ENCODE results near the gene ZDHHC11. TPM values are rescaled to one million over a fixed set of nuclear protein-coding genes. Genes with fewer than 3 reads are reported as not detected.
A peak's percentile ranks its signal among the peaks of the same experiment; 100 is the strongest.
"Not testable (repeated sequence)": the region's sequence is repeated elsewhere in the genome, so short reads cannot be mapped to it uniquely, and the experiment has no call there.

Gene ZDHHC11
- total and polyA plus RNA-seq, 9 donors: 1.1 to 25.6 (median 4.7) TPM

DNA sequence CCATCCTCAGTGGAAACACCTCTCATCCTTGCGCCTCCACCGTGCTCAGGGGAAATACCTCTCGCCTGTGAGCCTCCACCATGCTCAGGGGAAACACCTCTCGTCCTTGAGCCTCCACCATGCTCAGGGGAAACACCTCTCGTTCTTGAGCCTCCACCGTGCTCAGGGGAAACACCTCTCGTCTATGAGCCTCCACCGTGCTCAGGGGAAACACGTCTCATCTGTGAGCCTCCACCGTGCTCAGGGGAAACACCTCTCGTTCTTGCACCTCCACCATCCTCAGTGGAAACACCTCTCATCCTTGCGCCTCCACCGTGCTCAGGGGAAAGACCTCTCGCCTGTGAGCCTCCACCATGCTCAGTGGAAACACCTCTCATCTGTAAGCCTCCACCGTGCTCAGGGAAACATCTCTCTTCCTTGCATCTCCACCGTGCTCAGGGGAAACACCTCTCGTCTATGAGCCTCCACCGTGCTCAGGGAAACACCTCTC is 4.1 kb downstream of the ZDHHC11 start:
- H3K27ac ChIP-seq; H3K27me3 ChIP-seq; H3K36me3 ChIP-seq; H3K4me3 ChIP-seq; H3K4me1 ChIP-seq (ENCODE audit: insufficient read depth); H3K9me3 ChIP-seq: not testable (repeated sequence)
- DNase-seq: peak in 2 of 5 donors; percentile 6 to 17
- intact Hi-C loops (cut with DNase I): loop anchor here in 3 of 4 donors (1.0 to 2.0 kb wide), 3 partner anchors 88 to 90 kb away; no protein-coding TSS in a partner anchor
- WGBS, 3 donors: 83 to 85% (median 84%) methylated on average over 18 of the region's 18 CpGs

DNA sequence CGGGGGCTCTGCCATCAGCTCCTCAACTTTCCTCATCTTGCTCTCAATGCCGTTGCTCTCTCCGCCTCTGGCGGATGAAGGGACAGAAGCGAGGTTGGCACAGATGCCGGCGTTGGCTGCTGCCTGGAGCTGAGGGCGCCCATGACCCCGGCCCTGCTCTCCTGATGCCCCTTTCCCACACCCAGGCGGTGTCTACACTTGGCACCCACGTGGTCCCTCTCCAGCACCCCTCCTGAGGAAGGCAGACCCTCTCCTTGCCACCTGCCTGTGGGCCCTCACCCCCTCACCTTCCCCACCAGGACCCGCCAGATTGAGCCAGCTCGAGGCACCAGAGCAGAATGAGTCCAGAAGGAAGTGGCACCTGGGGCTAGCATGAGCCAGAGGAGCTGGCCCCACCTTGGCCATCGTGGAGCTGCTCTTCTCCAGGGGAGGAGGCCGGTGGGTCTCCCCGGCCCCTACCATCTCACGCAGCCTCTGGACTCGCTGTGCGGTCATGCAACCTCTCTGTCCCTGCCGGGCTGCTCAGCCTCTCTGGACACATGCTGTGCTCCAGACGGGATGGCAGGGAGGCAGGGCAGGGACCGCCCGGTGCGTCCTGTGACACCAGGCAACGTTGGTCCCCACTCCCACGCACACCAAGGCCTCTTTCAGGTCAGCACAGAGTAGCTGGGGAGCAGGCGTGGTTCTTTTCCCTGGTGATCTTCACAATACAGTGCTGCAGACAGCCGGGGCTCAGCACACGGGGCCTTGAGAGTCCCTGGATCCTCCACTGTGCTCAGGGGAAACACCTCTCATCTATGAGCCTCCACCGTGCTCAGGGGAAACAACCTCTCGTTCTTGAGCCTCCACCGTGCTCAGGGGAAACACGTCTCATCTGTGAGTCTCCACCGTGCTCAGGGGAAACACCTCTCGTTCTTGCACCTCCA is 4.8 kb downstream of the ZDHHC11 start:
- DNase-seq; H3K4me3 ChIP-seq; H3K27ac ChIP-seq; H3K27me3 ChIP-seq; H3K36me3 ChIP-seq; H3K9me3 ChIP-seq; H3K4me1 ChIP-seq (ENCODE audit: insufficient read depth): not testable (repeated sequence)
- WGBS, 3 donors: 65 to 69% (median 66%) methylated on average over 19 to 23 of the region's 35 CpGs
- intact Hi-C loops (cut with DNase I): loop anchor here in 3 of 4 donors (1.0 to 2.0 kb wide), 3 partner anchors 87 to 90 kb away; no protein-coding TSS in a partner anchor

DNA sequence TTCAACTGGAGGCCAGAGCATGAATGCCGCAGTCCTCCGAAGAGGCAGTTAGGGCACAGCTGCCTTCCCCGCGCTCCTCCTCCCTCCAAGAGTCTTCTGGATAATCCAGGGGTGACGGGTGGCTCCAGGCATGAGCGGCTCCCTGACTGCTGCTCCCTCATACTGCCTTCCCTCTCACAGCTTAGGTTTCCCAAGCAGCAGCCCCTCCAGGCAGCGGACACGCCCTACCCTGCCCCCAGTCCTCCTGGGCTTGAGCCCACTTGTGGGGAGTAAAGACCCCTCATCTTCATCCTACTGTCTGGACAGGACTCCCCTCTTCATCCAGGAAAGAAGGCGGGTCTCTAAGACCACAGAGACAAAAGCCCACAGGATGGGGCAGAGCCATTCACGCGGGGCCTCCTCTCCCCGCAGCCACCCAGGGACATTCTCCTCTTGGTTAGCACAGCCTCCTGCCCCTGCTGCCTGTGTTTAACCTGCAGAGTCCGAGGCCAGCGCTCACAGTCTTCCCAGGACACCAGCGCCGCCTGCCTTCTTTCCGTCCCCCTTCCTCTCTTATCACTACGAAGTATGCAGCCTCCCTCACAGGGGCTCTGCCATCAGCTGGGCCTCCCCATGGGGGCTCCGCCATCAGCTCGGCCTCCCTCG is 5.6 kb downstream of the ZDHHC11 start:
- intact Hi-C loops (cut with DNase I); H3K36me3 ChIP-seq; H3K9me3 ChIP-seq; H3K27ac ChIP-seq; H3K4me1 ChIP-seq (ENCODE audit: insufficient read depth); H3K4me3 ChIP-seq; H3K27me3 ChIP-seq: not testable (repeated sequence)
- 56 to 60% (median 60%) methylated on average over 13 to 16 of the region's 21 CpGs for WGBS, 3 donors
- peak in 3 of 5 donors; percentile 10 to 22 (median 15) for DNase-seq

DNA sequence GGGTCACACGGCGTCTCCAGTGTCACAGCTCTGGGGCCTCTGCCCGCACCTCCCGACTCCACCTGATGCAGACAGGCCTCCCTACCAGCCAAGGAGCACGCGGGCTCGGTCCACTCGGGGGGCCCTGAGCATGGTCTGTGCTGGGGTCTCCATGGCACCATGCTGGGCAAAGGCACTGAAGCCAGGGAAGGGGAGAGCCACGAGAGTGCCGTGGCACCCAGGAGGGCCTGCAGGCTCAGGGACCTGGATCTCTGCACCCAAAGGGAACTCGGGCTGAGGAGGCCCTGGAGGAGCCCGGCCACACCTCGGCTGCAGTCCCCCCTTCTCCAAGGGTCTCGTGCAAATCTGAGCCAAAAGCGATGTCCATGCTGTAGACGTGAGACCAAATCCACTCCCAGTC is 6.4 kb downstream of the ZDHHC11 start:
- H3K4me3 ChIP-seq; H3K36me3 ChIP-seq; H3K27ac ChIP-seq; H3K4me1 ChIP-seq (ENCODE audit: insufficient read depth); H3K27me3 ChIP-seq; H3K9me3 ChIP-seq: not testable (repeated sequence)
- peak in 4 of 5 donors; percentile 7 to 21 (median 13) for DNase-seq
- intact Hi-C loops (cut with DNase I): loop anchor here in 1 of 4 donors (5.0 kb wide), 1 partner anchor 87 kb away; no protein-coding TSS in a partner anchor
- WGBS, 3 donors: 86 to 92% (median 91%) methylated on average over 14 to 16 of the region's 16 CpGs

DNA sequence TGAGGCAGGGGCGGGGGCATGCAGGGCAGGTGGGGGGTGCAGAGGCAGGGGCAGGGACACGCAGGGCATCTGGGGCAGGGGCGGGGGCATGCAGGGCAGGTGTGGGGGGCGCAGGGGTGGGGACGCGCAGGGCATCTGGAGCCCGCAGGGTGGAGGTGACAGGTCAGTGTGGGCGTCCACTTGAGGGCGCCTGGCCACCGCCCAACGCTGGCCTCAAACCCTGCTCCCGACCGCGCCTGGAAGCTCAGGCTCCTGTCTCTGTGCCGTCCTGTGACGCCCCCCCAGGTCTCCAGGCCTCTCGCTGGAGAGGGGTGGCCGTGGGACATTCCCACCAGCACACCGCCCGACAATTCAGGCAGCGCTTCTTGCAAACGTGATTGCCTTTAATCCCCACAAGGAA is 6.9 kb downstream of the ZDHHC11 start:
- not testable (repeated sequence) for H3K9me3 ChIP-seq; H3K27ac ChIP-seq; H3K4me1 ChIP-seq (ENCODE audit: insufficient read depth); H3K36me3 ChIP-seq; H3K27me3 ChIP-seq; H3K4me3 ChIP-seq
- intact Hi-C loops (cut with DNase I): loop anchor here in 1 of 4 donors (5.0 kb wide), 1 partner anchor 87 kb away; no protein-coding TSS in a partner anchor
- peak in 4 of 5 donors; percentile 10 to 22 (median 18) for DNase-seq
- WGBS, 3 donors: 75 to 78% (median 78%) methylated on average over 20 to 22 of the region's 22 CpGs

DNA sequence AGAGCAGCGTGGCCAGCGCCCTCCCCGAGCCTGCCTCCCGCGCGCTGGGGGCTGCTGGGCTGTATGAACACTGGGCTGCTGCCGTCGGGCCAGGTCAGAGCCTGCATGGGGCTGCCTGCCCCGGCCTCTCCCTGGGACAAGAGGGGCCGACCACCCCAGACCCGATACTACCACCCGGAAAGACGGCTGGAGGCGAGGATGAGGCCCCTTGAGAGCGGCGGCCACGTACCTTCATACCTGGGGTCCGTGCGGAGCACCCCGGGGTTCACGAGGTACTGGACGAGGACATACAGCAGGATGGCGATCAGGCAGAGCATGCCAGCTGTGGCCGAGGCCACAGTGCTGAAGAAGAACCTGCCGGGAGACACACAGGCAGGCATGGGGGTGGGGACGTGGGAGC is 7.4 kb downstream of the ZDHHC11 start:
- not testable (repeated sequence) for H3K27ac ChIP-seq; H3K9me3 ChIP-seq; H3K36me3 ChIP-seq; H3K4me3 ChIP-seq; H3K4me1 ChIP-seq (ENCODE audit: insufficient read depth); H3K27me3 ChIP-seq
- intact Hi-C loops (cut with DNase I): loop anchor here in 1 of 4 donors (5.0 kb wide), 1 partner anchor 86 kb away; no protein-coding TSS in a partner anchor
- WGBS, 3 donors: 86 to 95% methylated on average over 12 to 15 of the region's 26 CpGs; no CpG with 5 or more reads in 1 of the 3 donors
- DNase-seq: peak in 2 of 5 donors; percentile 10 to 16

DNA sequence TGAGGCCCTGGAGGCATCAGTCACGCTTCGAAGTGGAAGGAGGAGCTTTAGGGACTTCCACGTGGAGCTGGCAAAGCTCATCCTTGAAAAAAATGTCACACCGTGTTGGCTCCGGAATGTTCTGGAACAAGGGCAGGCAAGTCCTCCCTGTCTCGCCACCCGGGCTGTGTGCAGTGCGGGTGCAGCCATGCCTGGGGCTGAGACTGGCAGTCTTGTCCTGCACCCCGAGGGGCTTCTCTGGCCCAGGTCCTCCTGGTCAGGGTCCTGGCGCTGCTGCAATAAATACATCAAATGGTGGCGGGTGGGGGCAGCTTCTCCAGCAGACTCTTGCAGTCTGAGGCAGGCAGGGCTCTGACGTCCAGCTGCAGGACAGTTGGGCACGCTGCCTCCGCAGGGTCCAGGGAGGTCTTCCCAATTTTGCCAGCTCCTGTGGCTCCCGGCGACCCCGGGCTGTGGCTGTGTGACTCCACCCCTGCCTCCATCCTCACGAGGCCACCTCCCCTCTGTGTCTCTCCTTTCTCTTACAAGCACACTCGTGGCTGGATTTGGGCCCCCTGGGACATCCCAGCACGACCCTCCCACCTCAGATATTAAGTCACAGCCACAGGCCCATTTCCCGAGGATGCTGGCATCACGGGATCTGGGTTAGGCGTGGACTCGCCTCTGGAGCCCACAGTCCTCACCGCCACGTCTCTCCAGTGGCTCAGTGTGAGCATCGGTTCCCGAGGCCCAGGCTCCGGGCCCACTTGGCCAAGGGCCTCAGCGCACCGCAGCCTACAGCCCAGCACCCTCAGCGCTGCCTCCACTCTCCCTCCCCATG is 8.2 kb downstream of the ZDHHC11 start:
- not testable (repeated sequence) for H3K4me3 ChIP-seq; H3K9me3 ChIP-seq; H3K27me3 ChIP-seq; H3K27ac ChIP-seq; H3K36me3 ChIP-seq; H3K4me1 ChIP-seq (ENCODE audit: insufficient read depth)
- 85 to 88% (median 87%) methylated on average over 27 to 30 of the region's 32 CpGs for WGBS, 3 donors
- peak in 3 of 5 donors; percentile 7 to 28 (median 14) for DNase-seq
- intact Hi-C loops (cut with DNase I): loop anchor here in 1 of 4 donors (5.0 kb wide), 1 partner anchor 85 kb away; no protein-coding TSS in a partner anchor

DNA sequence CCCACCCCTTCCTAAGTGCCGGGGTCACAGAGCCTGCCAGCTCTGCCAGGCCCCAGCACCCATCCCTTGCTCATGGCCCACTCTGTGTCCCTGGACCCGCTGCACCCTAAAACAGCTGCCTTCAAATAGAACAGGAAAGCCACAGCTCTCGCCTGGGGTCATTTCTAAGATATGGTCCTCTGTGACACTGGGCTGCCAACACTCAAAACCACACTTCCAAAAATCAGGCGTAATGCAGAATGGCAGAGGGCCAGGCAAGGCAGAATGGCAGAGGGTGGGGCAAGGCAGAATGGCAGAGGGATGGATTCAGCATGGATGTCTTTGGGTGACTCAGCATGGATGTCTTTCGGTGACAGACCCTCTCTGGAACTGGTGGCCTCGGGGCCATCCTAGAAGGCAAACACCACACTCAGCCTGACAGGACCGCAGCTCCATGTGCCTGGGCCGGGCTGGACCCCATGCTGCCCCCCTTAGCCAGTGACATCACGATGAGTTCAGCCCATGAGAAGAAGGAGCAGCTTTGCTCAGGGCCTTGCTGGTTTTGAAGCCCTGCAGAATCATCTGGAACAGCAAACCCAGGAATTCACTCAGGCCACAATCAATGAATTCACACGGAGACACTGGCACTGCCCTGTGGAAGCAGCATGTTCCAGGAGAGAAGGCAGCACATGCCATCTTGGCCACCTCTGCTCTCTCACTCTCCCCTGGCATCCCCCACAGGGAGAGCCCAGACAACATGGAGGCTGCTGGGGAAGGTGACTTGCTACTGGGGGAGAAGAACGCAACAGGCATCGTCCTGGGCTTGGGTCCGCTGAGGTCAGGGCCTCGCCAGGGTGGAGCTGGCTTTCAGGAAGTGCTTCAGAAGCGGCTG is 9.0 kb downstream of the ZDHHC11 start:
- not testable (repeated sequence) for H3K27ac ChIP-seq; H3K4me1 ChIP-seq (ENCODE audit: insufficient read depth); H3K4me3 ChIP-seq; H3K27me3 ChIP-seq; H3K9me3 ChIP-seq; H3K36me3 ChIP-seq
- intact Hi-C loops (cut with DNase I): loop anchor here in 3 of 4 donors (2.0 to 5.0 kb wide), 2 partner anchors 84 to 95 kb away; no protein-coding TSS in a partner anchor
- WGBS, 3 donors: 85 to 90% (median 90%) methylated on average over 14 to 15 of the region's 15 CpGs
- peak in 3 of 5 donors; percentile 6 to 24 (median 17) for DNase-seq

DNA sequence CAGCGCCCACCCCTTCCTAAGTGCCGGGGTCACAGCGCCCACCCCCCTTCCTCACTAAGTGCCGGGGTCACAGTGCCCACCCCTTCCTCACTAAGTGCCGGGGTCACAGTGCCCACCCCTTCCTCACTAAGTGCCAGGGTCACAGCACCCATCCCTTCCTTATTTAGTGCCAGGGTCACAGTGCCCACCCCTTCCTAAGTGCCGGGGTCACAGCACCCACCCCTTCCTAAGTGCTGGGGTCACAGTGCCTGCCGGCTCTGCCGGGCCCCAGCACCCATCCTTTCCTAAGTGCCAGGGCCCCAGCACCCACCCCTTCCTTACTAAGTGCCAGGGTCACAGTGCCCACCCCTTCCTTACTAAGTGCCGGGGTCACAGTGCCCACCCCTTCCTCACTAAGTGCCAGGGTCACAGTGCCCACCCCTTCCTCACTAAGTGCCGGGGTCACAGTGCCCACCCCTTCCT is 9.8 kb downstream of the ZDHHC11 start:
- intact Hi-C loops (cut with DNase I): loop anchor here in 3 of 4 donors (2.0 to 5.0 kb wide), 2 partner anchors 84 to 94 kb away; no protein-coding TSS in a partner anchor
- not testable (repeated sequence) for H3K9me3 ChIP-seq; H3K36me3 ChIP-seq; H3K27ac ChIP-seq; H3K4me3 ChIP-seq; H3K4me1 ChIP-seq (ENCODE audit: insufficient read depth); H3K27me3 ChIP-seq
- peak in 1 of 5 donors; percentile 6 for DNase-seq
- WGBS, 3 donors: 85 to 89% (median 89%) methylated on average over 10 of the region's 10 CpGs
